ENCODE data around the gene POU5F1. TPM values are rescaled to one million over a fixed set of nuclear protein-coding genes. Genes with fewer than 3 reads are reported as not detected.

Gene POU5F1
- total and polyA plus RNA-seq, 2 of the 4 experiments (the other 2 are of a cell fraction): not detected

GRCh38 chr6:31139599-31139998 lies 30.9 kb downstream of the POU5F1 start:
- Histone ChIP-seq H2BK120ac (ENCODE audit: low read depth, low read length) (peak overlapping the region; percentile 65; the same call in 1 of the 2 replicates), H2BK20ac (ENCODE audit: low read depth, low read length) (peak overlapping the region; percentile 20; the same call in 1 of the 2 replicates), H3K9me3 (ENCODE audit: control insufficient read depth, insufficient read depth, low read length) (no peaks in the 10 kb centered on the region), H3K4me1 (ENCODE audit: control insufficient read depth, insufficient read depth, low read length) (peaks cover 13% of the 10 kb centered on the region), H4K8ac (ENCODE audit: low read depth in 2 of 2, low read length in 2 of 2) (peak overlapping the region; percentile 51 to 77; a peak in 3 of 4 replicates), H3K56ac (ENCODE audit: extremely low read depth, insufficient read depth, low read length) (no peak overlapping the region), H4K20me1 (ENCODE audit: insufficient read depth, low read length) (no peaks in the 10 kb centered on the region; the same call in 1 of the 2 replicates), H3K23ac (ENCODE audit: low read depth, low read length) (no peak overlapping the region), H4K5ac (ENCODE audit: low read depth, low read length) (0 out of 2 replicates have a peak overlapping the region, but pooled peaks have one; percentile 34), H3K9ac (ENCODE audit: low read depth, low read length) (no peak overlapping the region), H2BK15ac (ENCODE audit: low read depth, low read length) (peak overlapping the region; percentile 65; the same call in 1 of the 3 replicates), H3K36me3 (ENCODE audit: control insufficient read depth, insufficient read depth, low read length) (peaks cover 8% of the 10 kb centered on the region), H3K79me1 (ENCODE audit: low read depth in 1 of 2, low read length in 2 of 2) (no peaks in the 10 kb centered on the region), H3K14ac (replicated peaks; ENCODE audit: low read depth, low read length) (no peak overlapping the region), H3K4me2 (ENCODE audit: low read depth, low read length) (no peak overlapping the region), H3K18ac (ENCODE audit: low read depth, low read length) (no peak overlapping the region), H2BK5ac (ENCODE audit: low read depth, low read length, poor library complexity, severe bottlenecking) (no peak overlapping the region), H3K4ac (ENCODE audit: low read depth, low read length) (peak overlapping the region; percentile 78; the same call in 1 of the 2 replicates), H3K27me3 (ENCODE audit: control insufficient read depth, insufficient read depth, low read length) (no peaks in the 10 kb centered on the region), H3K4me3 (ENCODE audit: insufficient read depth, low read depth, low read length) (no peak overlapping the region), H2AK5ac (ENCODE audit: low read depth, low read length) (peak overlapping the region; percentile 67; the same call in 1 of the 2 replicates), H2AK9ac (replicated peaks; ENCODE audit: low read depth, low read length, poor library complexity) (no peak overlapping the region), H3K27ac (ENCODE audit: insufficient read depth, low read length) (no peak overlapping the region), H4K91ac (ENCODE audit: insufficient read depth, low read depth, low read length) (peak overlapping the region; percentile 49), H3K9me1 (ENCODE audit: insufficient read depth, low read length) (peaks cover 15% of the 10 kb centered on the region), H2AFZ (replicated peaks; ENCODE audit: low read length, poor library complexity) (peak overlapping the region; percentile 86)
- TF ChIP-seq CTCF (conservative IDR thresholded peaks at IDR 0.05; ENCODE audit: low read depth, low read length) (no peak), MXI1 (IDR thresholded peaks at IDR 0.05; ENCODE audit: borderline replicate concordance, low read depth, low read length) (no peak), RAD21 (IDR thresholded peaks at IDR 0.05; ENCODE audit: low read length) (no peak), CHD1 (IDR thresholded peaks at IDR 0.05; ENCODE audit: low read depth, low read length) (no peak), RFX5 (IDR thresholded peaks at IDR 0.05; ENCODE audit: low read depth, low read length) (no peak), SMC3 (IDR thresholded peaks at IDR 0.05; ENCODE audit: low read depth, low read length) (no peak), MAFK (IDR thresholded peaks at IDR 0.05; ENCODE audit: low read depth, low read length) (no peak), USF2 (IDR thresholded peaks at IDR 0.05; ENCODE audit: low read depth, low read length) (no peak), MAZ (IDR thresholded peaks at IDR 0.05; ENCODE audit: borderline replicate concordance, low read depth, low read length) (no peak), BHLHE40 (IDR thresholded peaks at IDR 0.05; ENCODE audit: low read depth, low read length) (no peak), FOS (IDR thresholded peaks at IDR 0.05; ENCODE audit: low read depth, low read length) (no peak), NFE2L2 (IDR thresholded peaks at IDR 0.05; ENCODE audit: low read depth, low read length) (no peak), RCOR1 (IDR thresholded peaks at IDR 0.05; ENCODE audit: insufficient replicate concordance, low read length) (no peak), ELK1 (IDR thresholded peaks at IDR 0.05; ENCODE audit: borderline replicate concordance, low read depth, low read length) (no peak), POLR2A (IDR thresholded peaks at IDR 0.05; ENCODE audit: low read depth, low read length) (no peak), CEBPB (IDR thresholded peaks at IDR 0.05; ENCODE audit: low read depth, low read length) (no peak)
- peak; percentile 25 for ATAC-seq (ENCODE audit: low read depth)
- dilution Hi-C loops (cut with HindIII; ENCODE audit: low sequenced_read_pairs, unreplicated experiment): no loop called here
- no CpG with 5 or more reads among the region's 4 CpGs for WGBS, 2 experiments (ENCODE audit: extremely low coverage in 2 of 2, insufficient read length in 1 of 2)
- ChIA-PET CTCF (no interaction called here), POLR2A (ENCODE audit: unreplicated experiment) (no interaction called here)
- in situ Hi-C loops (cut with MboI; ENCODE audit: low sequenced_read_pairs): loop anchor here (5.0 kb wide), 2 partner anchors 53 to 228 kb away; no protein-coding TSS in a partner anchor
- BruUV-seq (replicated peaks): no TSS peak
- DNase-seq: peak; percentile 46
- intact Hi-C loops (cut with micrococcal nuclease): loop anchor here (5.0 kb wide), 1 partner anchor 133 kb away; the partner anchor contains the start of gene HLA-C
